SU-DHL-6 (cell line): ENCODE measurements around the gene TOMT.

Experiments used
- CTCF ChIP-seq: fragments of 200-600 bp; sonication (generic); IDR thresholded peaks from one replicate; pipeline ENCODE4 v1.5.1; 2017; ENCODE audit warnings: antibody characterized with exemption, mild to moderate bottlenecking, low read length, moderate library complexity; ENCODE audit not compliant: insufficient read depth, poor library complexity, severe bottlenecking
- EZH2phosphoT487 ChIP-seq: fragments of 200-600 bp; sonication (generic), shearing (Covaris generic); conservative IDR thresholded peaks from 2 replicates; pipeline ENCODE4 v1.6.1; 2018; ENCODE audit warnings: mild to moderate bottlenecking, antibody characterized with exemption, low read length, moderate library complexity, mixed read lengths

GRCh38 chr11:72103754-72104167, 2.0 kb upstream of the TOMT start:
- TF ChIP-seq CTCF (no peak), EZH2phosphoT487 (no peak)
